Ishikawa (cell line): Measurements from ENCODE around the gene ANKFY1.

ENCODE experiments used
- EGR1 ChIP-seq: IDR thresholded peaks from 2 replicates; pipeline ENCODE4 v1.6.1; 2012
- FOXM1 ChIP-seq: IDR thresholded peaks from 2 replicates; pipeline ENCODE4 v1.6.1; 2012; ENCODE audit warnings: low read depth, borderline replicate concordance
- RAD21 ChIP-seq: IDR thresholded peaks from 2 replicates; pipeline ENCODE4 v1.6.1; 2012; ENCODE audit warnings: low read depth
- TAF1 ChIP-seq: IDR thresholded peaks from 2 replicates; pipeline ENCODE4 v1.6.1; 2012; ENCODE audit warnings: low read depth, mild to moderate bottlenecking

DNA sequence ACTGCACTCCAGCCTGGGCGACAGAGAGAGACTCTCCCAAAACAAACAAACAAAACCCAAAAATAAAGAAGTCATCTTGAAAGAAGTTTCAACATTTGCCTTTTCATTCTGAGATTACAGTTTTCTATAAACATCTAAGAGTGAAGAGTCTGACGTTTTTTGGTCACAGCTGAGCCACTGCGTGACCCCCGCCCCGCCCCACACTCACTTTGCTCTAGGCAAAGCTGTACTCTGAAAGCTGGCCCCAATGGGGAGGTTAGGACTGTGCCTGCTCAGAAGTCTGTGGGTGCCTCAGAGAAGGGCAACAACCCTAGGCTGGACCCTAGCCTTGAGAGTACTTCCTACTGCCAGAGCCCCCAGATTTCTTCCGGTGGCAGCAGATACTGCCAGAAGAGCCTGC, 101.5 kb downstream of the ANKFY1 start:
- TF ChIP-seq RAD21 (no peak), FOXM1 (no peak), EGR1 (no peak), TAF1 (no peak)
